Adipocyte (in vitro differentiated cells): ENCODE results near the gene PITPNM1.
"Not testable (repeated sequence)": the region's sequence is repeated elsewhere in the genome, so short reads cannot be mapped to it uniquely, and the experiment has no call there.

Experiments used
- DNase-seq: peaks from one replicate; pipeline ENCODE4 v3.0.0-alpha.2; 2015; ENCODE audit warnings: low read depth
- H3K27me3 ChIP-seq: replicated peaks from 2 replicates; pipeline ENCODE4 v1.7.0; 2013; ENCODE audit warnings: mild to moderate bottlenecking, low read length, moderate library complexity; ENCODE audit not compliant: control insufficient read depth, insufficient read depth
- H3K36me3 ChIP-seq: 2 replicates; pipeline ENCODE4 v1.7.0; 2013; ENCODE audit warnings: low read length, mild to moderate bottlenecking, moderate library complexity; ENCODE audit not compliant: control insufficient read depth, insufficient read depth, severe bottlenecking
- H3K4me1 ChIP-seq: 2 replicates; pipeline ENCODE4 v1.7.0; 2013; ENCODE audit warnings: mild to moderate bottlenecking, low read length, moderate library complexity; ENCODE audit not compliant: control insufficient read depth, insufficient read depth
- H3K4me3 ChIP-seq: 2 replicates; pipeline ENCODE4 v1.7.0; 2013; ENCODE audit warnings: mild to moderate bottlenecking, low read length, moderate library complexity
- H3K9ac ChIP-seq: 2 replicates; pipeline ENCODE4 v1.7.0; 2013; ENCODE audit warnings: mild to moderate bottlenecking, low read length, moderate library complexity
- H3K9me3 ChIP-seq: 2 replicates; pipeline ENCODE4 v1.7.0; 2013; ENCODE audit warnings: mild to moderate bottlenecking, low read length, moderate library complexity; ENCODE audit not compliant: control insufficient read depth

PITPNM1 gene

GRCh38 chr11:67468056-67468455 lies 37.1 kb downstream of the PITPNM1 start:
- peak; percentile 14 for DNase-seq

DNA sequence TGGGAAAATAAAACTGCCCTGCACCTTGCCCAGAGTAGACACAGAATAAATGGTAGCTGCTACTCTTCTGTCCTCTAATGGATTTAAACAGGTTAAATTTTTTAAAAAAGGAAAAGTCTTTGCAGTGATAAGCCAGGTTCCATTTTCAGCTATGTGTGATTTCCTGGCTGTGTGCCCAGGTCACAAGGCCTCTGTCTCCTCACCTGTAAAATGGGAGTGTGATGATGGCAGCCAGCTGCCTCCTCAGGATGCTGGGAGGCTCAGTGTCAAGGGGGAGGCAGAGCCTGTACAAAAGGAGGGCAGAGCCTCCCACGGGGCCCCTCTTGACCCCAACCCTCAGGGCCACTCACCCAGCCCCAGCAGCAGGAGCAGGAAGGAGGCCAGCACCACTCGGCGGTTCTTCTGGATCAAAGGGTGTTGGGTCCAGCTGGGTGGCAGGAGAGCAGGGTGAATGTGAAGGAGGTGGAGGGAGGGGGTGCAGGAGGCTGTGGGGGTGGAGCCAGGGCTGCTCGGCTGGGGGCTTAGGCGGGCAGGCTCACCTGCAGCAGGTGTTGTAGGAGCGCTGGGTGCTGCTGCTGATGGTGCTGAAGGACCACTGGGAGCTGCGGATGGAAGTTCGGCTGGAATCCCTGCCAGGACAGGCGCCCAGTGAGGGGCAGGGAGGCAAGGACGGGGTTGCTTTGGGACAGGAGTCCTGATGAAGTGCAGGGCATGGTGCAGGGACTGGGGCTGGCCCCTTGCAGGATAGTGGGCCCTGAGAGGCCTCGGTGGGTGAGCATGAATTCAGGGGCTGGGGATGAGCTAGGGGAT lies 38.0 kb downstream of the PITPNM1 start:
- Histone ChIP-seq H3K27me3 (no peaks in the 10 kb centered on the region), H3K9me3 (no peaks in the 10 kb centered on the region), H3K4me1 (peaks cover 10% of the 10 kb centered on the region), H3K36me3 (no peaks in the 10 kb centered on the region), H3K9ac (peak overlapping the region; percentile 90), H3K4me3 (no peak overlapping the region)
- no peak for DNase-seq

More at GRCh38 chr11:67468056-67468455, 37.1 kb downstream of the PITPNM1 start:
- Histone ChIP-seq H3K4me3 (peak overlapping the region; percentile 89), H3K9me3 (no peaks in the 10 kb centered on the region), H3K9ac (peak overlapping the region; percentile 90), H3K4me1 (peaks cover 10% of the 10 kb centered on the region), H3K36me3 (no peaks in the 10 kb centered on the region), H3K27me3 (no peaks in the 10 kb centered on the region)

DNA sequence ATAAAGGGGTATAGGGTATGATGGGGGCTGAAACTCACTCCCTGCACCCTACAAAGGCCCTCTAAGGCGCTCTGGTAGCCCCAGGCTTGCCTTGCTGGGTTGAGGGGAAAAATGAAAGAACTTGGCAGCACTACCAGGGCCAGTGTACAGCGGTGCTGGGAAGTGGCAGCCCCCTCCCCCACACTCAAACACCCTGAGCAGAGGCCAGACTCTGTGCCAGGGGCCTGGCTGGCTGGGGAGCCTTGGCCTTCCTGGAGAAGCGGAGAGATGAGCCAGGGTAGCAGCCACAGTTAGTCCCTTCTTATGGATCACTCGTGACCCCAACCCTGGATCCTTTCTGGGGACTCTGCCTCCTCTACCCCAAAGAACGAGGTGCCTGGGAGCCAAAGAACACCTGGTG lies 38.8 kb downstream of the PITPNM1 start:
- peaks cover 10% of the 10 kb centered on the region for H3K4me1 ChIP-seq
- no peaks in the 10 kb centered on the region for H3K27me3 ChIP-seq
- H3K9ac ChIP-seq = no peak overlapping the region
- no peaks in the 10 kb centered on the region for H3K9me3 ChIP-seq
- no peak for DNase-seq
- H3K36me3 ChIP-seq = no peaks in the 10 kb centered on the region
- no peak overlapping the region for H3K4me3 ChIP-seq

DNA sequence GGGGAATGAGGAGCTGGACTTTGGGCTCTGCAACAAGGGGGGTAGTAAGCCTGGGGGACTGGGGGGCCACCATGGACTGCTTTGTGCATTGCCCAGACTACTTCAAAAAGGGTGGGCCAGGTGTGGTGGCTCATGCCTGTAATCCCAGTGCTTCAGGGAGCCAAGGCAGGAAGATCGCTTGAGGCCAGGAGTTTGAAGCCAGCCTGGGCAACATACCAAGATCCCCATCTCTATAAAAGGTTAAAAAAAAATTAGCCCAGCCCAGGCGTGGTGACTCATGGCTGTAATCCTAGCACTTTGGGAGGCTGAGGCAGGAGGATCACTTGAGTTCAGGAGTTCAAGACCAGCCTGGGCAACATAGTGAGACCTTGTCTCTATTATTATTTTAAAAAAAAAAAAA lies 39.6 kb downstream of the PITPNM1 start:
- DNase-seq, H3K36me3 ChIP-seq, H3K4me3 ChIP-seq, H3K27me3 ChIP-seq, H3K9ac ChIP-seq, H3K9me3 ChIP-seq, H3K4me1 ChIP-seq: not testable (repeated sequence)

DNA sequence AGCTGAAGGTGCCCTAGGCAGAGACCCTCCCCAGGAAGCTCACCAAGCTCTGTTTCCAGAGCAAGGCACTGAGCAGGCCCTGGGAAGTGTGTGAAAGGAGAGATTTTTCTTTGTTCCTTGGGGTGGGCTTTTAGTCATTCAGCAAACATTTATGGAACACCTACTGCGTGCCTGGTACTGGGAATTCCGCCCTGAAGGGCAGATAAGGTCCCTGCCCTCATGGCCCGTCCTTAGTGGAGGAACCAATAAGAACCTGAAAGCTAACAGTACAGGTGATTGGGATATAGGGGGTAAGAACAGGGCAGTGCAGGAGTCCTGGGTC lies 40.0 kb downstream of the PITPNM1 start:
- Histone ChIP-seq H3K36me3 (no peaks in the 10 kb centered on the region), H3K9ac (peak overlapping the region; percentile 58), H3K9me3 (no peaks in the 10 kb centered on the region), H3K27me3 (no peaks in the 10 kb centered on the region), H3K4me1 (peaks cover 10% of the 10 kb centered on the region), H3K4me3 (peak overlapping the region; percentile 66)
- DNase-seq = no peak

- Histone ChIP-seq H3K4me1 (peaks cover 10% of the 10 kb centered on the region), H3K27me3 (no peaks in the 10 kb centered on the region)
These were observed 40.6 kb downstream of the PITPNM1 start for GRCh38 chr11:67464411-67465188.

DNA sequence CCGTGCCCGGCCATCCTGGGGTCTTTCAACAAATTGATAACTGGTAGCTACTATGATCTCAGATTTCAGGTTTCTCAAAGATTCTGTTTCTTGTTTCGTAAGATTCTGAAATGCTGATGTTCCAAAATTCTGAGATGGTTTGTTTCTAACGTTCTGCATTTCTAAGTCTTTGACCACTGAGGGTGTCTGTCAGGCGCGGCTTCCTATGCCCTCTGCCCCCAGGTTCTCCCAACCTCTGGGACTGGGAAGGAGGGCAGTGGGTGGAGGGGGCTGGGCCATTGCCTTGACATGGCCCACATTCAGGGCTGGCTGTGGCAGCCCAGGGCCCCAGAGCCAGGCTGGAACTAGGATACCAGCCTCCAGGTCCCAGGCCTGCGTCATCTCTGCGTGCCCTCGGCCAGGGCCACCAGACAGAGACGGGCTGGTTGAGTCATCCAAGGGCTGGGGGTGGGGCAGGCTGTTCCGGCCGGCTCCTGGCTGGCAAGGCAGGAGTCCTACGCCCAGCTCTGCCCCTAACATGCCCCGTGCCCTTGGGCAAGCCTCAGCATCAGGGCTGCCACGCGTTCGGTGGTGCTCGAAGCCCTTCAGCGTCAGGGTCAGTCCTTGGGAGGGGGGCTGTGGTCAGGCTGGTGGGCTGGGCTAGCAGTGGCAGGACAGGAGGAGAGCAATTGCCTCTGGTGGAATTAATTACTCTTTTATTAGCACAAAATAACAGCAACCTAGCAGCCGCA lies 41.3 kb downstream of the PITPNM1 start:
- Histone ChIP-seq H3K4me1 (peaks cover 10% of the 10 kb centered on the region), H3K9ac (no peak overlapping the region), H3K36me3 (no peaks in the 10 kb centered on the region), H3K9me3 (no peaks in the 10 kb centered on the region), H3K4me3 (no peak overlapping the region), H3K27me3 (no peaks in the 10 kb centered on the region)
- no peak for DNase-seq

More at GRCh38 chr11:67464411-67465188, 40.6 kb downstream of the PITPNM1 start:
- peak; percentile 41 for DNase-seq
- Histone ChIP-seq H3K4me3 (peak overlapping the region; percentile 66), H3K9me3 (no peaks in the 10 kb centered on the region), H3K9ac (peak overlapping the region; percentile 58), H3K36me3 (no peaks in the 10 kb centered on the region)

DNA sequence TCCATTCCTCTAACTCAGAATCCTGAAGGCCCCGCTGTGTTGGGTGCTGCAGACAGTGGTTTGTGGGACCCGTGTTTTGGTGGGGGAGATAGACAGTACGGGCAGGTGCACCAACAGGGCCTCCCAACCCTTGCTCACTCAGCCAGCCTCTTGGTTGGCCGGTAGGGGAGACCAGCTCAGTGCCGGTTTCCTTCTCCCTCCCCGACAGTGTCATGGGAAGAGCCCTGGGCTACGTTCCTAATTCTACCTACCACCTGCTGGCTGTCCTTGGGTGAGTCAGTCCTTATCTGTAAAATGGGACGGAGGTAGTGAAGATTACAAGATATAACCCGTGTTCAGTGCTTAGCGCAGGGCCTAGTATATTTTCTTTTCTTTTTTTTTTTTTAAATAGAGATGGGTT lies 42.0 kb downstream of the PITPNM1 start:
- Histone ChIP-seq H3K9me3 (no peaks in the 10 kb centered on the region), H3K27me3 (no peaks in the 10 kb centered on the region), H3K4me3 (no peak overlapping the region), H3K9ac (no peak overlapping the region), H3K4me1 (peaks cover 6% of the 10 kb centered on the region), H3K36me3 (no peaks in the 10 kb centered on the region)
- DNase-seq = no peak

DNA sequence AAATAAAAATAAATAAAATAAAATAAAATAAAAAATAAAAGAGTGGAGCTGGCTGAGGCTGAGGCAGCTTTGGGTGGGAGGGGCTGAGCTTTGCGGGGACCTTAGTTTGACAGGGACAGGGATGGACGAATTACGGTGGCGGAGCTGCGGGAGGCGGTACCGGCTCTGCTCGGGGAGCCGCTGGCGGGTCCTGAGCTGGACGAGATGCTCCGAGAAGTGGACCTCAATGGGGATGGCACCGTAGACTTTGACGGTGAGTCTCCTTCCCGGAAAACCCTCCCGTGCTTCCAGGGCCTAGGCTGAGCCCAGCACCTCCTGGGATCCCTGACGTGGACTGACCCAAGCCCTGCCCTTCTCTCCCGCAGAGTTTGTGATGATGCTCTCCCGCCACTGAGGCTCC lies 46.9 kb downstream of the PITPNM1 start:
- Histone ChIP-seq H3K36me3 (no peaks in the 10 kb centered on the region), H3K4me1 (no peaks in the 10 kb centered on the region), H3K9ac (no peak overlapping the region), H3K9me3 (no peaks in the 10 kb centered on the region), H3K27me3 (peaks cover 23% of the 10 kb centered on the region), H3K4me3 (no peak overlapping the region)
- DNase-seq = no peak

- no peaks in the 10 kb centered on the region for H3K9me3 ChIP-seq
- H3K27me3 ChIP-seq = peaks cover 23% of the 10 kb centered on the region
- no peaks in the 10 kb centered on the region for H3K4me1 ChIP-seq
- no peak overlapping the region for H3K4me3 ChIP-seq
- no peaks in the 10 kb centered on the region for H3K36me3 ChIP-seq
- no peak overlapping the region for H3K9ac ChIP-seq
- no peak for DNase-seq
These were observed 47.7 kb downstream of the PITPNM1 start for GRCh38 chr11:67457453-67457852.

DNA sequence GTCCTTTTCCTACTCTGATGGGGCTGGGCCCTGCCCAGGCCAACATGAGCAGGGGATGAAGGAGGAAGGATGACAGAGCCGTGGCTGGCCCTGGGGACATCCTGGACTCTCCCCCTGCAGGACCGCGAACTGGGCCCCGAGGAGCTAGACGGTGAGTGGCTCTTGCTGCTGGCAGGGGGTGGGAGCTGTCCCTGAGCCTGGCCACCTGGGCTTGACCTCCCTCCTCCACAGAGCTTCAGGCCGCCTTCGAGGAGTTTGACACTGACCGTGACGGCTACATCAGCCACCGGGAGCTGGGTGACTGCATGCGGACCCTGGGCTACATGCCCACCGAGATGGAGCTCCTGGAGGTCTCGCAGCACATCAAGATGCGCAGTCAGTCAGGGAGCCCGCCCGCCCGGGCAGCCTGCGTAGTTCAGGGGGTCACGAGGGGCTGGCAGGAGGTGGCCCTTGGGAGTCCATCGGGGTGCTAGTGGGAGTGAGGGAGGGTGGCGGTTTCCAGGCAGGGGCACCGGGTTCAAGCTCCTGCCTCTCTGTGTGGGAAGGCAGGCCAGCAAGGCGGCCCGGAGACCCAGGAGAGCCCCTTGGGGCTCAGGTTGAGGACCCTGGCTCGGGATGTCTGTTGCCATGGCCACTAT lies 49.0 kb downstream of the PITPNM1 start:
- H3K9me3 ChIP-seq = no peaks in the 10 kb centered on the region
- no peak overlapping the region for H3K4me3 ChIP-seq
- H3K27me3 ChIP-seq = peaks cover 23% of the 10 kb centered on the region
- H3K4me1 ChIP-seq = no peaks in the 10 kb centered on the region
- DNase-seq = no peak
- no peaks in the 10 kb centered on the region for H3K36me3 ChIP-seq
- H3K9ac ChIP-seq = no peak overlapping the region
